Activated T-helper 1 cell treated with Interleukin-2 at 50 U/mL for 16 hours (primary cell): Measurements from ENCODE around the gene ADAM12.
"Not testable (repeated sequence)": the region's sequence is repeated elsewhere in the genome, so short reads cannot be mapped to it uniquely, and the experiment has no call there.

Source experiments
- DNase-seq: peaks from one replicate; pipeline ENCODE4 v3.0.0-alpha.2; 2020; ENCODE audit warnings: low read depth

Gene ADAM12

DNA sequence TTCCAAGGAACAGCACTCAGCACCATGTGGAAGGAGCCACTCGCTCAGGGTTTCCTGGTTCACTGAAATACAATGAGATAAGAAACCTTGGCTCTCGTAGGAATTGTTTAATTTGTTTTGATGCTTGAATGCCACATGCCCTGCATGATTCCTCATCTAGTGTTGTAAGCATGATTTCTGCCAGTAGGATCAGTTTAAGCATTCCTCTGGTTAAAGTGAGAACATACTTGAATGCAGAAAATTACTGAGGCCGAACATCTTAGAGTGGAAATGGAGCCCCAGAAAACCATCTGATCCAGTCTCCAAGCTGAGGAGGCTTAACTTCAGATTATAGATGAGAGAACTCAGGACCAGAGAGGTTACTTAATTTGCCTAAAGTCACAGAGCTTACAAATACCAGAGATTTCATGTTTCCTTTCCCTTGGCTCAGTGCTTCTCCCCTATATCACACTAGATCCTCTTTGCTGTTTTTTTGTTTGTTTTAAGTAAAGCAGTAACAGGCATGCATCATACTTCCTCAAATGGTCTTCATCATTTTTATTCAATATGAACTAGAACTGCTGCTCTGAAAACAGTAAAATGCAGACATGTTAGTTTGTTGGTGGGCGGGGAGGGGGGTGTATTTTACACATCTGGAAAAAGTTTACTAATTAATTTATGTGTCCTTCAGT, 125.1 kb downstream of the ADAM12 start:
- DNase-seq, result no peak

DNA sequence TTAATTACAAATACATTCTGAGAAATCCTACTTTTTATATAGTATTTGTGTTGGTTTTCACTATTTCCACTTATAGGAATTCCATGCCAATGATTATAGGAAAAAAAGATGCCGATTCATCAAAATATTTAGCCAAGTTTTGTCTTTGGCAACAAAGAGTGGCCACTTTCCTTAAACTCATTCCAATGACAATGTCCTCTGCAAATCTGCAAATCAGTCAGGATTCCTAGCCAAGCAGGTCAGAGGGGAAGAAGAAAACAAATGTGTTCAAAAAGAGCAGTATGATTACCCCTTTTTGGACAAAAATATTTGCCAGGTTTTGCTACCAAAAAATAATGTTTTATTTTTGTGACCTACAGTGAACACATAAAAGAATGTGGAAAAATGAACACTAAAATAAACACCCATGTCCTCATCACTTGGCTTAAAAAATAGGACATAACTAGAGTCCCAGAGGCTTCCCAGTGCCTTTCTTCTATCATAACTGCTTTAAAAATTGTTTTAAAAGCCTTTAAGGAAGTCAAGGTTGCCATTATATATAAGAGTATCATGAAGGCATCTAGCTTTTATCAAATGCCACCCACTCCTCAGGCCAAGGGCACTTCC, 125.9 kb downstream of the ADAM12 start:
- DNase-seq, result no peak

DNA sequence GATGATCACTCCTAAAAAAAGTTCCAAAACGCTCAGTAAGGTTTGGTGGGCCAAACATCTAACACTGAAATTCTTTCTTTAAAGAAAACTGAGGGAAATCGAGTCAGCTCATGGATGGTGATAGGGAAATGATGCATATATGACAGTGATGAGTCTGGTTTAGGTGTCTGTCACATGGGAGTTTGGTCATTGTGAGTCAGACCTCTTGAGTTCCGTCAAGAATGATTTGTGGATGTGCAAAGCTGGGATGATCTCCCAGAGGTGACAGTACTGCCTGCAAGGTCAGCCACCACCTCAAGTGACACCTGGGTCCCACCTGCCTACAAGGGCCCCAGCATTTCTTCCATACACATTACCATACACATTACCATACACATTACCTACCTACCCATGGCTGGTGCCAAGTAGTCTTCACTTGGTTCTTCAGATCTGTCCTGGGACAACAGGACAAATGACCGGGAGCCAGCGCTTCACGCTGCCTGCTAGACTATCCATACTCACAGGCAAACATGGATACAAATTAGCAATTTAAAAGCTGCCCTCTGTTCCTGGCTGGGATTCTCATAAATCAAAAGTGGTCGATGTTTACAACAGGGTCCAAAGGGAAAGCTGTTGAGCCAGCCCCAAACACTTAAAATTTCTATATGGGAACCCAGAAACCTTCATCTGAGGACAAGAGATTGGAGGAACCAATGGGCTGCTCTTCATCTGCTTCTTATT, 128.4 kb downstream of the ADAM12 start:
- DNase-seq, result no peak

DNA sequence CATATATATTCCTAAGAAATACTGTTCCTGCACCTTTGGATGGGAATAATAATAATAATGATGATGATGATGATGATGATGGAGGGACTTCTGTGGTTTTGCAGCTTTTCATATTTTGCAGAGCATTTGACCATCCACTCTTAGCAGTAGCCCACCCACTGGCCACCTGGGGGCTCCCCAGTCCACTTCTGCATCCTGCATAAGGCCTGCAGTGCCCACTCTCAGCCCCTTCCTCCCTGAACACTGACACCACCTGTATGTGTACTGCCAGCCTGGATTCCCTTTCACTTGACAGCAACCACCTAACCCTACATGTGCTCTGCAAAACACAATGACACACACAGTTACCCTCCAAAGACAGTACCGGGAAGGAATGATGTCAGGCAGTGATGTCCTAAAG, 131.4 kb downstream of the ADAM12 start:
- DNase-seq, result no peak

DNA sequence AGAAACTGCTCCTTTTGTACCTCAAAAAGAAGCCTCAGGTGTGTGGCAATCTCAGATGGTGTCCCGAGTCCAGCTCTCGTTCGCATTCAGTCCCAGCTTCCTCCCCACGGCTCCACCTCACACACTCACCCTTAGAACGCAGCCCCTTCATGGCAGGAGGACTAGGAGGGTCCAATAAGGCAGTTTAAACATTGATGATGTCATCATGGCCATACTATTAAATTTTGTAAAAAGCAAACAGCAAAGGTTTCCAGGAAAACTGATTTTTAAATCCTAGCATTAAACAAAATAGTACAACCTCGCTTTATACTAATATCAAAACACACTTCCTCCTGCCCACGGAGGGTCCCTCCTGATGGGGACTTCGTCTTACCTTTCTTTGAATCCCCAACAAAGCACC, 133.0 kb downstream of the ADAM12 start:
- DNase-seq, result no peak

DNA sequence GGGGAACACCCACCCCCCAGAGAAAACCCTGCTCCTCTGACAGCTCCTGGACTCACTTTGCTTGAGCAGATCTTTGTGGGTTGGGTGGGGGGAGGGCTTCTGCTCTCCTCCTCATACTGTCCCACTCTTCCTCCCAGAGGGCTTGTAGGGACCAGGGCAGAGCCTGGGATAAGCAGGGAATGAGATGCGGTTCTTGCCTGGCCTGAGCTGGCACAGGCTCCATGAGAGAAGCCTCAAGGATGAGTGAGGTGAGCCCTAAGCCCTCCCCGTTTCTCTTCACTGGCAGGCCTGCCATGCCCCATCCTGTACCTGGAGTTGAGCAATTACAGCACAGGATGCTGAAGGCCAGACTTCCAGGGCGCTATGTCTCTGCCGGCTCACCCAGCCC, 134.7 kb downstream of the ADAM12 start:
- DNase-seq, result no peak

- DNase-seq, result no peak
These were observed 135.2 kb downstream of the ADAM12 start for GRCh38 chr10:126252884-126253610.

DNA sequence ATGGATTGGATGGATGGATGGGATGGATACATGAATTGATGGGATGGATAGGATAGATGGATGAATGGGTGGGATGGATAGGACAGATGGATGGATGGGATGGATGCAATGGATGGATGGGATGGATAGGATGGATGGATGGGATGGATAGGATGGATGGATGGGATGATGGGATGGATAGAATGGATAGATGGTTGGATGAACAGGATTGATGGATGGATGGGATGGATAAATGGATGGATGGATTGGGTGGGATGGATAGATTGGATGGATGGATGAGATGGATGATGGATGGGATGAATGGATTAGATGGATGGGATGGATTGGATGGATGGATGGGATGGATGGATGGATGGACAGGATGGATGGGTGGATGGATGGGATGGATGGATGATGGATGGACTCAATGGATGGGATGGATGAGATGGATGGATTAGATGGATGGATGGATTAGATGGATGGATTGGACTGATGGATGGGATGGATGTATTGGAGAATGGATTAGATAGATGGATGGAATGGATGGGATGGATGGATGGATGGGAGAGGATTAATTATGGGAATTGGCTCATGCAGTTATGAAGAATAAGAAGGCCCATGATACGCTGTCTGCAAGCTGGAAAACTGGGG, 136.4 kb downstream of the ADAM12 start:
- no peak for DNase-seq

GRCh38 chr10:126250527-126251310, 137.6 kb downstream of the ADAM12 start:
- DNase-seq, result no peak

- no peak for DNase-seq
These were observed 138.2 kb downstream of the ADAM12 start for GRCh38 chr10:126250045-126250444.

GRCh38 chr10:126247446-126247975, 140.8 kb downstream of the ADAM12 start:
- DNase-seq, result no peak

DNA sequence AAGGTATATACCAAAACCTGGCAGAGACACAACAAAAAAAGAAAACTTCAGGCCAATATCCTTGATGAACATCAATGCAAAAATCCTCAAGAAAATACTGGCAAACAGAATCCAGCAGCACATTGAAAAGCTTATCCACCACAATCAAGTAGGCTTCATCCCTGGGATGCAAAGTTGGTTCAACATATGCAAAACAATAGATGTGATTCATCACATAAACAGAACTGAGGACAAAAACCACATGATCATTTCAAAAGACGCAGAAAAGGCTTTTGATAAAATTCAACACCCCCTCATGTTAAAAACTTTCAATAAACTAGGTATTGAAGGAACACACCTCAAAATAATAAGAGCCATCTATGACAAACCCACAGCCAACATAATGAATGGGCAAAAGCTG, 141.9 kb downstream of the ADAM12 start:
- not testable (repeated sequence) for DNase-seq

DNA sequence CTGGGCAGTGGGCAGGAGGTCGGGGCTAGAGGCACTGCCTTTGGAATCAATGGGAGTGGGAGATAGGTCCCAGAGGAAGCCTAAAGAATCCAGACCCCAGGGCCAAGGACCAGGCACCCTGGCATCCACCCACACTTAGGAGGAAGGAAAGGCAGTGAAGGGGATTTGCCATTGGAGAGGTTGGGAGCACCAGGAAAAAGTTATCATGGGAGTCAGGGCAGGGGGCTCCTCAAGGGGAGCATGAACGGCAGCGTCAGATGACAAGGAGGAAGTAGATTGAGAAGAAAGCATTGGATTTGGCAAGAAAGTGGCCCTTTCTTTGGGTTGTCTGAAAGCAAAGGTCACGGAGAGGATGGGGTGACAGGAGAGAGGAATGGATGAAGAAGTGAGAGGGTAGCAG, 142.8 kb downstream of the ADAM12 start:
- no peak for DNase-seq

DNA sequence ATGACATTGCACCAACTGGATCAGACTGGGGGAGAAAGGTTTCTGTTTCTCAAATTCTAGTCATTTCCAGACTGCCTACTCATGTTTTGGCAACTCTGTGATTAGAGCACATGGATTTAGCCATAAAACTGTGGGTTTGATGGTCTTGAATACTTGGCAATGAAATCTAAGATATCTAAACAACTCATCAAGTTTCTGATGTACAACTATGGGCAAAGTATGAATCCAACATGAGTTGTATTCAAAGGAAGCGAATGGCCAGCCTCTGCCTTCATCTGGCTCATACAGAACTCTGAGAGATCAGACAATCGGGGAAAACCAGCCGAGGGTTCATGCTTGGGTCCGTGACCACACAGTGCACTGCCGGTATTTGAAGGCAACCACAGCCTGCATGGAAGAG, 144.3 kb downstream of the ADAM12 start:
- DNase-seq, result no peak

DNA sequence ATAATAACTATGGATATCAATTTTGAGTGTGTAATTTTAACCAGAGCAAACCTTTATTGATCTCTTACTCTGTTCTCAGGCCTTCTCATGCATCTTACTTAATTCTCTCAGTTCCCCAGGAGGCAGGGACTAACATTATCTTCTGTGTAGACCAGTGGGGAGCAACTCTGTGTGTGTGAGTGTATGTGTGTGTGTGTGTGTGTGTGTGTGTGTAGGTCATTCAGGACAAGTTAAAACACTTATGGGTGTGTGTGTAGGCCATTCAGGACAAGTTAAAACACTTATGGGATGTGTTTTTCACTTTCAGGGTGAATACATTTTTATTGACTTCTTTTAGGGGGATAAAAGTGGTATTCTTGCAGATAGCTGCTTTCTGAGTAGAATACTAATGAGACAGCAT, 145.0 kb downstream of the ADAM12 start:
- no peak for DNase-seq

GRCh38 chr10:126242397-126243260, 145.6 kb downstream of the ADAM12 start:
- DNase-seq, result no peak

DNA sequence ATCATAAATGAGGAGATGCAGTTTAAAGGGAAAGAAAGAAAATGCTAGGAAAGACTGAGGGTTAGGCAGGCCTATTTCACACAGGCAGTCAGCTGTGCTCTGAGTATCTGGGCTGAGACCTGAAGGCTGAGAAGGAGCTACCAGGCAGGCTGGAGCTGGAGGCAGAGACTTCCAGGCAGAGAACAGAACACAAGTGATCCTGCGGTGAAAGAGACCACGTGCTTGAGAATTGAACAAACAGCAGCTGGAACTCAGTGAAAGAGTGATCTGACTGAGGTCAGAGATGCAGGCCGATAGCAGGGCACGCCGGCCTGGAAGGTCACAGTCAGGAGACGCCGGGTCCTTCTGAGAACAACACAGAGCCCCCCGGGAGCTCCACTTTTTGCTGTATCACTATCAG, 147.8 kb downstream of the ADAM12 start:
- no peak for DNase-seq

DNA sequence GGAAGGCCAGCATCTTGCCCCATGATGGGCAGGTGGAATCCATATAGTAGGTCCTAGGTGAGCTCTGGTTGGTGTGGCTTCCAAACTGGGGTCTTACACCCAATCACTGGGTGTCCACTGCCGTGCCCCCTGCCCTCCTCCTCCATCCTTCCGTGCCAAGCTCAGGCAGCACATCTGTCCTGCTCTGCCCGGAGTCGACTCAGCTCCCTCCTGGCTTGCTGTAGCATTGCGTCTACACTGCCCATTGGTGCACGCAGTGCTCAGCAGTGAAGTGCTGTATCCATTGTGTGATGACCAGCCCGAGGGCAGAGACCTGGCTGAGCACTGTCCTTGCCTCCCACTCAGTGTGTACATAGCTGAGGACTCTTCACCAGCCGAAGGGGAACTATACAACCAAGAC, 148.4 kb downstream of the ADAM12 start:
- no peak for DNase-seq

DNA sequence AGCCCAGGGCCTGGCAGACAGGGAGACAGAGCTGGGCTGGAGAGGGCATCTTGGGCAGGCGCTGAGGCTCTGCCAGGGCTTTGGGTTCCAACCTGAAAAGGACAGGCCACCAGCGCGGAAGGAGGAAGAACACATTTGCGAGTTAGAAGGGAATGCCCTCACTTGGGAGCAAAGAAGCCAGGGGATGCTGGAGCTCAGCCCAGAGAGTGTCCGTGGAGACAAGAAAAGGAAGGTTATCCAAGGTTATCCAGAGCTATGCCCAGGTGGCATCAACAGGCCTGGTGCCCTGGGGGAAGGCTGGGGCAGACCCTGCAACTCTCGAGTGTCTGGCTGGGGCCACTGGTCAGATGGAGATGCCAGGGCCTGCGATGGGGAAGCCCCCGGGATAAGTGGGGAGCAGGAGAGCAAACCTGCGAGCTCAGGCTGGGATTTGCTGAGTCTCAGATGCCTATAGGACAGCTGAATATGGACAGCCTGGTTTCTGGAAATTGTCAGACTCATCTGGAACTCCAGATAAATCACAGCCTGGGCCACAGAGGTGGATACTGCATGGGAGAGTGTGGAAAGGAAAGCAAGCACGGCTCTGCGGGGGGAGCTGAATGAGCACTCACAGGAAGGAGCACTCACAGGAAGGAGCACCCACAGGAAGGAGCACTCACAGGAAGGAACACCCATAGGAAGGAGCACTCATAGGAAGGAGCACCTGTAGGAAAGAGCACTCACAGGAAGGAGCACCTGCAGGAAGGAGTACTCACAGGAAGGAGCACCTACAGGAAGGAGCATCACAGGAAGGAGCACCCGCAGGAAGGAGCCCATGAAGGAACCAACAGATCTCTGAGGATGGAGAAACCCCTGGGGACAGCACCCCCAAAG, 152.1 kb downstream of the ADAM12 start:
- no peak for DNase-seq
